HG02938 (cell line): ENCODE results near the gene GDE1.

Source experiments
- ATAC-seq: cut with Tn5 transposase; IDR thresholded peaks from one replicate; pipeline ENCODE4 v1.9.1; 2021; ENCODE audit warnings: mild to moderate bottlenecking, moderate library complexity; ENCODE audit not compliant: unreplicated experiment

Gene GDE1

DNA sequence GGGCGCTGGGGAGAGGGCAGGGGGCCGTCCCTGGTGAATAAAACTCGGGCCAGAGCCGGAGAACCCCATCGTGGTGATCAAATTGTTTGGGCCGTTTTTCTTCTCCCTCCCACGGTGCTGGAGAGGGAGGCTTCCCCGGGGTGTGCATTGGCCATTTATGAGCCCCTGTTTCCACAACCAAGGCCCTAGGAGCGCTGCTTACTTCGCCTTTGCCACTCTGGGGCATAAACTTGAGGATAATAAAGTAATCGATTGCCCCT lies 2.4 kb upstream of the GDE1 start:
- no peak for ATAC-seq

DNA sequence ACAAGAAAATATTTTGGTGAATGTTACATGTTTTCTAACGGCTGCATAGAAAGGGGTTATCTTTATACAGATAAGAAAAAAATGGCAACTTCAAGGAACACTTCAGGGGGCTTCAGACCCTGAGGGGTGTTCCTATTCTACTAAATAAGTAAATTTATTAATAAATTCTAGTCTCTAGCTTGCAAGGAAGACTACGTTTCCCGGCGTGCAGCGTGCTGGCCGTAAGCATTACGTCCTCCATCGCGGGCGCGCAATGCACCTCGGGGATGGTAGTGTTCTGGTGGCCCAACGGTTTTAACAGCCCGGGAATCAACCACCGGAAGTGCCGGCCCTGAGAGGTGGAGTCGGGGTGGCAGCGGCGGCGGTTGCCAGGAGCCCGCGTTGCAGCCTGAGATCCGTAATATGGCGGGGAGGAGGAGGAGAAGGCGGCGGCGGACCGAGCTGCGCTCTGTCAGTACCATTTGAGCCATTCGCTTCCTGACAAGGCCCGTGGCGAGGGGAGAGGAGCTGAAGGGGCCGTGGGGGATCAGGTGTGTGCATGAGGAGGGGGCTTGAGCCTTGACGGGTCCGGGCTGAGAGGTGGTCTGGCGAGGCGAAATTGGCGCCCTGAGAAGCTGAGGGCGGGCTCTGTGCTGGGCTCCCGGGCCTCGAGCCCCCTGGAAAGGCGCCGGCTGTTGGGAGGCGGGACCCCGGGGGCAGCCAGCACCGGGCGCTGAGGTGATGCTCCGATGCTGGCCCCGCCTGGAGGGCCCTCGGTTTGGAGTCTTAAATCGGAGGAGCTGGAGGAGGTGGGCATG lies 1.9 kb upstream of the GDE1 start, which contains the start of gene CCP110:
TSS of gene CCP110 (plus strand) at position 384 of the 797 bp plus-strand sequence. CDS start 3,940 bp downstream, outside the sequence.
- peak; percentile 71 for ATAC-seq

DNA sequence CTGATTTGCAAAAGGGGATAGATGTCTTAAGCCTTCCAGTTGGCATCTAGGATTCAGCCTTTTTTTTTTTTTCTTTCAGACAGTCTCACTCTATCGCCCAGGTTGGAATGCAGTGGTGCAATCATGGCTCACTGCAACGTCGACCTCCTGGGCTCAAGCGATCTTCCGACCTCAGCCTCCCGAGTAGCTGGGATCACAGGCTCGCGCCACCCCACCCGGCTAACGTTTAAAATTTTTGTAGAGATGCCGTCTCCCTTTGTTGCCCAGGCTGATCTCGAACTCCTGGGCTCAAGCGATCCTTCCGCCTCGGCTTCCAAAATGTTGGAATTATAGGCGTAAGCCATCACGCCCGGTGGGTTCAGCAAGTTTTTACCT lies 1.3 kb upstream of the GDE1 start:
- no peak for ATAC-seq

DNA sequence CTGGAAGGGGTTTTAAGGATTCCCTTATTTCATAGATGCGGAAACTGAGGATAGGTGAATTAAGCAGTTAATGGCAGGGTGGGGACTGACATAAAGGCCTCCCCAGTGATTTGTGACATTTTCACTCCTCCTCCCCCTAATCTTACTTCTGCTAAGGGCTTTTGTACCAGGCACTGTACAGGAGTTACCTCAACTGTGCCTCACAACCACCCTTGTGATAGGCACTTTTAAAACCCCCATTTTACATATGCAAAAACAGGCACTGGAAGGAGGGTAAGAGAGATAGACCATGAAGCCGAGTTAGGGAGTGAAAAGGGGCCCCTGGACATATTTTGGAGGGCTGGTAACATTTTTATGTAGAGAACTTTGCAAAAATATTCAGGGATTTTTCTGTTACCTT lies 862 bp upstream of the GDE1 start:
- no peak for ATAC-seq

DNA sequence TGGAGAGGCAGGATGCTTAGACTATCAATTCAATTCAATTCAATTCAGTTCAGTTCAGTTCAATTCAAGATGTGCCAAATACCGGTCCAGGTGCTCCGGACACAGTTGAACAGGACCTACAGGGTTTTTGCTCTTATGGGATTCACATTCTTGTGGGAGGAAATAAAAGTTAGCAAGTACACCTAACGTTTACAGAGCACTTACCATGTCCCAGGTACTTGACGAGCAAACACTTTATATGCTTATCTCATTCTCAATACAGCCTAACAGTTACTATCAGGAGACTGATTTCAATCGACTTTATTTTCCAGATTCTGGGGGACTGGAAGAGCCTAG lies 467 bp upstream of the GDE1 start:
- ATAC-seq: no peak

DNA sequence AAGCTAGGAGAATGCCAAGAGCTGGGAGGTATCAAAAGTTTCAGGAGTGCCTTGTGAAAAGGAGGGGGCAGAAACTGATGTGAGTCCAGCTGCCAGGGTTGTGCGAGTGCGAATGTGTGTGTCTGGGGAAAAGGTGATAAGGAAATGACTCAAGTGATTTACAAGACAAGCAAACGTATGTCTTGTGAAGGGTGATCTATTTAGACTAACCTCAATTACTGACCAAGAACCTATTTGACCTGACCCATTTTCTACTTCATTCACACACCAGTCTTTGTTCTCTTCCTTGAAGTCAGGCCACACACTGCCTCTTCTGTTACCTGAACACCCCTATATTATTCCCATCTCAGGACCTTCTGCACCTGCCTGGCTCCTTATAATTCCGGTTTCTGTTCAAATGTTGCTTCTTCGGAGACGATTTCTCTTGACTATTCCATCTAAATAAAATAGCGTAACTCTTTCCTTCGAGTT lies 1.0 kb downstream of the GDE1 start:
- no peak for ATAC-seq

DNA sequence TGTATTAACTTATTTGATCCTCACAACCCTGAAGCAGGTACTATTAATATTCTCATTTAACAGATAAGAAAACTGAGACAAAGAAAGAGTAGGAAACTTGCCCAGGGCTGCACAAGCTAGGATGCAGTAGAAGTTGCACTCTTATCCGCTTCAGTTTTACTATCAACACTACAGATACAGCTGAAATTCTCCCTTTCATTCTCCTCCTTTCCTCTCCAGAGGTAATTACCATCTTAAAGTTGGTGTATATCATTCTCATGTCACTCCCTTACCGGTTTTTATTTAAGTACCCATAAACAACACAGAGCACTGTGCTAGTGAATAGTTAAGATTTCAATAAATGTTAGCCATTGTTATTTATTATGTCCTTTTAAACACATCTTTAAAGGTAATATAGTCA lies 3.5 kb downstream of the GDE1 start:
- ATAC-seq: no peak

DNA sequence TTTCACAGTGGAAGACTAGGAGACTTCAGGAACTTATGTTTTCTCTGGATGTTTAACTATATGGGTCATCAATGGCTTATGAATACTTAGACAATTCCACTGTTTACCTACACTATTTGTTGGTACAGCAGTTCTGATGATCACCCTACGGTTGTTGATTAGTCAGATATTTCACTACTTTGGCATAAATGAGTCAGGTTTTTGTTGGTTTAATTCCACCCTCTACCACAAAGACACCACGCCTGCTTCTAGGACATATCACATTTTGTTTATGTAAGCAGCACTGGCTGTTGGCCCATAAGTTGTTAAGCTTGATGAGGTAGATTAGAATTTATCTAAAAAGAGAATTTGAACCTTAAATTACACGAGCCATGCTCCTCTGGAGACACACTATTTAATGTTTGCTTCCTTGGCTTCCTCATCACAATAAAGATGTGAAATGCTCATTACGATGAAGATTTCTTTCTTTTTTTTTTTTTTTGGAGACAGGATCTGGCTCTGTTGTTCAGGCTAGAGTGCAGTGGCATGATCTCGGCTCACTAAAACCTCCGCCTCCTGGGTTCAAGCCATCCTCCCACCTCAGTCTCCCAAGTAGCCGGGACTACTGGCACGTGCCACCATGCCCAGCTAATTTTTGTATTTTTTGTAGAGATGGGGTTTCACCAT lies 4.3 kb downstream of the GDE1 start:
- no peak for ATAC-seq

DNA sequence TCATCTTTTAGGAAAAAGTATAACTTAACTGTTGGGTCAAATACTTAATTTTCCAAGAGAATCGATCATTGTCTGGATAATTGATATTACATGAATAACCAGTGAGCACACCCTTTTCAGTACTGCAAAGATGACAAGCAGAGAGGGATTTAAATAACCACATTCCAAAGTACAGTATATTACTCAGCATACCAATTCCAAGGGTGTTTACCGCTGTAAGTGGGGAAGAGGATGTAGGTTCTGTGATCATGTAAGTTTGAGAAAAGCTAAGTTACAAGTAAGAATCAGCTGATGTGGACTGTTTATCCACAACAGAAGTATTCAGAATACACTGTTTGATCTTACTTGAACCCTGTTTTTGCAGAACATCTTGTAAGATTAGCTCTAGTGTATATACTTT lies 6.1 kb downstream of the GDE1 start:
- ATAC-seq: no peak

DNA sequence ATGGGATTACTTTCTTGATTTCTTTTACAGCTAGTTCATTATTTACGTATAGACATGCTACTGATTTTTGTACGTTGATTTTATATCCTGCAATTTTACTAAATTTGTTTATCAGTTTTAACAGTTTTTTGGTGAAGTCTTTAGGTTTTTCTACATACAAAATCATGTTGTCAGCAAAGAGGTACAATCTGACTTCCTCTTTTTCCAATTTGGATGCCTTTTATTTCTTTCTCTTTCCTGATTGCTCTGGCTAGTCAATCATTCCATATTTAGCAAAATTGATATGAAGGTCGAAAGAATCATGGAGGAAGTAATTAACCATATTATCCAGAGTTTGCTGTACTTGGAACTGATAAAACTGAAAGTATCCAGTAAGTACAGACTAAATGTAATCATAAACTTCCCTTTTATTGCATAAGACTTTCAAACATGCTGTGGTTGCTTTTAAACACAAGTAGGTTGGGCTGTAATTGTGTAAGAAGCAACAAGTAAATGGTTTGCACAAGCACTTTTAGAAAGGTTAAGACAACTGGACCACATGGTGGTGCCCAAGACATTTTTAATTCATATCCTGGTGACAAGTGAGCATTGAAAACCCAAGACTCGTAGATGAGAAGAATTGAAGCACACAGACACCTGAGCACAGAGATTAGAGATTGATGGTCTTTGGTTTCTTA lies 8.4 kb downstream of the GDE1 start:
- ATAC-seq: no peak

DNA sequence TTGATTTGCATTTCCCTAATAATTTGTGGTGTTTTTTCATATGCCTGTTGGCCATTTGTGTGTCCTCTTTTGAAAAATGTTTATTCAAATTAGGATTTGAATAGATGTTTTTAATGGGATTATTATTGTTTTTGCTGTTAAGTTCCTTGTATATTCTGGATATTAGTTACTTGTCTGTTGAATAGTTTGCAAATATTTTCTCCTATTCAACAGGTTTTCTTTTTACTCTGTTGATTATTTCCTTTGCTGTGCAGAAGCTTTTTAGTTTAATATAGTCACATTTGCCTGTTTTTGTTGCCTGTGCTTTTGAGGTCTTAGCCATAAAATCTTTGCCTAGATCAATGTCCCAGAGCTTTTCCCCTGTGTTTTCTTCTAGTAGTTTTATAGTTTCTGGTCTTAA lies 9.6 kb downstream of the GDE1 start:
- ATAC-seq: no peak

DNA sequence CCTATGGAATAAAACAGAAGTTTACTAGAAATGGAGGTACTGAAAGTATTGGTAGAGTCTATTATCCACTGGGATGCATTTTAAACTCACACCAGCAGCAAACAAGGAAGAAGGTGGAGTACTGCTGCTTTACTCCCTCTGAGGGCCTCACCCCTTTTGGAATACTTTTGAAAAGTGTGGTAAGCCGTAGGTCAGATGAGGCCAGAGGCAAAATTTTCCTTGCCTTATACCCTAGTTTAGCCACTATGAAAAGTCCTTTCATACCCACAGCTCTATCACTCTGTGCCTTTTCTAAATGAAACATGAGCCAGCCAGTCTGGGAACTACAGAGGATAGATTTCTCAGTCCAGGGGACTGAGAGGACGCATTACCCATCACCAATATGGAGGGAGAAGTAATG lies 14.0 kb downstream of the GDE1 start:
- no peak for ATAC-seq

DNA sequence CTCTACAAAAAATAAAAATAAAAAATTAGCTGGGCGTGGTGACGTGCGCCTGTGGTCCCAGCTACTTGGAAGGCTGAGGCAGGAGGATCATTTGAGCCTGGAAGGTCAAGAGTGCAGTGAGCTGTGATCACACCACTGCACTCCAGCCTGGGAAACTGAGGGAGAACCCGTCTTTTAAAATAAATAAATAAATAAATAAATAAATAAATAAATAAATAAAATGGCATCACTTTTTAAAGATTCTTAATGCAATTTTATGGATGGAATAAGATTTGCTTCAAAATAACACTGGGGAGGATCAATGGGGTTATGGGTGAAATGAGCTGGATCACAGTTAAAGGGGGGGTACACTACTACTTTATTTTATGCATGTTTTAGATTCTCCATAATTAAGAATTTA lies 14.9 kb downstream of the GDE1 start:
- ATAC-seq: no peak

DNA sequence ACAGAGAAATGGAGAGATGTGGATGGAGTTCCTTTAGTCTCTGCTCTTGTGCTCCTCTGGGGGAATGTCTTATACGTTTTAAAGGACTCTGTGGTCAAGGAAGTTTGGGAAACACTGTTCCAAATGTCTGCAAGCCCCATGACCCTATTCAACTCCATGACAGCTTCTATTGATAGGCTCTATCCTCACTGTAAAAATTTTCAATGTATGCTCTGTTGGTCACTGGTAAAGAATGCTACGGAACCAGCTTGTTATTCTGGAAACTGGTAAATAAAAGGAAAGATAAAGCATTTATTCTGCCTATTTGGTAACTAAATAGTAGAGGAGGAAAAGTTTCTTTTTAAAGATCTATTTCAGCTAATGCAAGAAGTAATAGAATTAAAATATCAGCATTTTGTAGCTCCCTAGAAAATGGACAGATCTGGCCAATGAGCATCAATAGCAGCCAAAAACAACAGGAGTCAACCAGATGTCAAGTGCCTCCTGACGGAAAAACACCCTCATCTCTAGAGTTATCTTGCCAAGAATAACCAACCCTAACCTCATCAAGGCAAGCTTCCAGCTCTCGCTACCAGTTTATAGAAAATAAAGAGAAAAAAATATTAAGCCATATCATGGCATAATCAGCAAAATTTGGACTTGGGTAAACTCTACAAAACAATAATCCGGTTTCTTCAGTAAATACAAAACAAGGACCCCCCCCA lies 16.1 kb downstream of the GDE1 start:
- ATAC-seq: no peak

DNA sequence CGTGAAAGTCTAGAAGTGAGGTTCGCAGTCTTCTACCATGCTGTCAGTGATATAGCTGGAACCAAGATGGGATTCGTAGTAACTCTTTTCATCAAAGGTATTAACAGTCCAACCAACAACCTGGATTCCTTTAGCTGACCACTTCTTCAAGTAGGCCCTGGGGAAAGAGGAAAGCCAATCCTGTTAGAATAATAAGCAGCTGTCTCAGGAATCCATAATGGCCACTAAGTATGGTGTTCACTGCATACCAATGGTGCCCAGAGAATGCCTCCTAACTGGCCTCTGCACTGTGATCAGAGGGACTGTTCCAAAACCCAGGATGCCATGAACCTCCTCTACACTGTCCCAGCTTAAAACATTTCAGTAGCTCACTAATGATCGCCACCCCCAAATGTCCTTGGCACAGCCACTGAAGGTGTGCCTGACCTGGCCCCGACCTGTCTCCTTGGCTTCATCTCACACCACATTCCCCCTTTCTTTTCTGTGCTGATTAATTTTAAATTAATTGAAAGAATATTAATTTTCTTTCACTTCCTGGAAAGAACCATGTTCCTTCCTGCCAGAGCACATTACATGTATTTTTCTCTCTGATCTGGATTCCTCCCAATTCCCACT lies 18.3 kb downstream of the GDE1 start:
- no peak for ATAC-seq

DNA sequence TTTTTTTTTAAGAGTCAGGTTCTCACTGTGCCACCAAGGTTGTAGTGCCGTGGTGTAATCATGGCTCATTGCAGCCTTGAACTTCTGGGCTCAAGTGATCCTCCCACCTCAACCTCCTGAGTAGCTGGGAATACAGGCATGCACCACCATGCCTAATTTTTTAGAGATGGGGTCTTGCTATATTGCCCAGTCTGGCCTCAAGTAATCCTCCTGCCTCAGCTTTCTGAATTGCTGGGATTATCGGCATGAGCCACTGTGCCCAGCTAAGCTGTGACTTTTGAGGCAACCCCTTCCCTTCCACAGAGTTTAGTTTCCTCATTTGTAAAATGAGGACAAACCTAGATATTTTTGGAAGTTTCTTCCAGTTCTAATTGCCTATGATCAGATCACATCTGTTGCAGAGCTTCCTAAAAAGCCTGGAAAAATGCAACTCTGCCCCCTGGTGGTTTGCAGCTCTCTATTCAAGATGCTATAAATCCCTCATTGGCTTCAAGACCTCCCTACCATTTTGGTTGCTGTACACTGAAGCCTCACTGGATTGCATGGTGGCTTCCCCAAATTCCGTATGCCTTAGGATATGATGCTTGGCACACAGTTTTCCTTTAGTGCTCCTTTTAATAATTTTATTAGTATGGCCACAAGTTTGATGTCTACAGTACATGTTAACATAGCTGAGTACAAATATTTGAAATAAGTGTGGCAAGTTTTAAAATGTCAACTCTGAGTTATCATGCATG lies 19.3 kb downstream of the GDE1 start:
- ATAC-seq: no peak

DNA sequence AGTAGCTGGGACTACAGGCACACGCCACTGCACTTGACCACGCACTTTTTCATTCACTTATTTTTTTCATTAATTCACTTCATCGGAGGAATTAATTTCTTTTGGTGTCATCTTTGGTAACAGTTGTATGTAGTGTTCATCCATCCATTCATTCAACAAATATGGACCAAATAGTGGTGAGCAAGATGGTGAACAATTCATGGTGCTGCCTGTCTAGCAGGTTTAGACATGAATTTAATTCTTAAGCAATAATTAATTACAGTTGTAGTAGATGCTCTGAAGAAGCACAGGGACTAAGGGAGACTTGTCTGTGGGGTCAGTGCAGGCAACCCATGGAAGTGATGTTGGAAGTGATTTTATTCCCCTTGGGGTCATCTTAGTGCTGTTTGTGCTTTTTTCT lies 22.4 kb downstream of the GDE1 start:
- no peak for ATAC-seq

DNA sequence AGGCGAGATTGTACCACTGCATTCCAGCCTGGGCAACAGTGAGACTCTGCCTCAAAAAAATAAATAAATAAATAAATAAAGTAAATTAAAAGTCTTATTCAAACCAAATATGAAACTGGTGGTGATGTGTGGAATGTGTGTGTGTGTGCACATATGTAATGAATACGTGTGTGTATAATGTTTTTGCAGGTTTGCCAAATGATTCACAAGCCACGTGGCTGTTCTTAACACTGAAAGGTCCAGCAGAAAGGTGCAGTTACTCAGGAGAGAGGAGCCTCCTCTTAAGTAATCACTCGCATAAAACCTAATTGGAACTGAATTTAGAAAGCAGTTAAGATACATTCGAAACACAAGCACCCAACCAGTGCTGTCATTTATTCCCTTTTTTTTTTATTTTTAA lies 22.9 kb downstream of the GDE1 start:
- ATAC-seq: no peak

DNA sequence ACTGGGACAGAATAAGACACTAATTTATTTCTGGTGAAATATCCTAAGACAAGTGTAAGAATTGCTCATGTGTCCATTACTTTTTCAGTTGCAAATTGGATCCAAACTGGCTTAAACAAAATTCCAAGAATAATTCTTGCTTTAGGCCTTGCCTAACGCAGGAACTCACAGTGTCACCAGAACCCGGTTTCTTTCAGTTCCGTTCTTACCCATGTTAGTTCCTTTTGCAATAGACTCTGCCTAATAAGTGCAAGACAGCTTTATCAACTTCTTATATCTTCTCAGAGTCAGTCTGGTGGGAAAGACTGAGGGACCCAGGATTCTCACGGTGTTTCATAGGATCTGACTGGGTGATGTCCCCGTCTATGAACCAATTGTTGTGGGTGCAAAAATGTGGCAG lies 24.7 kb downstream of the GDE1 start:
- ATAC-seq: no peak

DNA sequence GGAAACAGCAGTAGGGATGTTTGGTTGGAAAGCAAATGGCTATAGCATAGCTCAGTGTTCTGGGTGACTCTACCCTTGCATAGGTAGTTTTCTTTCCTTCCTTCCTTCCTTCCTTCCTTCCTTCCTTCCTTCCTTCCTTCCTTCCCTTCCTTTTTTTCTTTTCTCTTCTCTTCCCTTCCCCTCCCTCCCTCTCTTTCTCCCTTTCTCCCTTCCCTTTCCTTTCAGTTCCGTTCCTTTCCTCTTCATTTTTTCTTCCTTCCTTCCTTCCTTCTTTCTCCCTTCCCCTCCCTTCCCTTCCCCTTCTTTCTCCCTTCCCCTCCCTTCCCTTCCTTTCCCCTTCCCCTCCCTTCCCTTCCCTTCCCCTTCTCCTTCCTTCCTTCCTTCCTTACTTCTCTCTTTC lies 31.3 kb downstream of the GDE1 start:
- ATAC-seq: no peak

DNA sequence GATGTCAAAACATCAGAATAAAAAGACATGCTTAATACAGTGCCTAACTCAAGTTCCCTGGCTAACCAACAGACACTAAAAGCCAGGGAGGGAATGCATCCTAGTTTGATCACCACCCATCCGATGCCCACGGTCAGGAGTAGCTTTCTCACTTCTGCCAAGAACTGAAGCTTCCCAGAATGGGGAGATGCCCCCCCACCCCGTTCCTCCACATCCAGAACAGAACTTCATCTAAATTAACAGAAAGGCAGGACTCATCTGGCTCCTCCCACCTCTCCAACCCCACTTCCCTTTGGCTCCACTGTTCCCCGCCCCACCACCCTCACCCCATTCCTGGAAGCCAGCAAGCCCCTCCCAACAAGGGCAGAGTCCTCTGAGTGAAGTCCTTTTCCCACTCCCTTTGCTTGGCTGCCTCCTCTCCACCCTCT lies 33.7 kb downstream of the GDE1 start:
- ATAC-seq: no peak
